GM12874 (cell line): Measurements from ENCODE around the gene LAMA1.

Experiments
- CTCF ChIP-seq: IDR thresholded peaks from 2 replicates; pipeline ENCODE4 v1.5.1; 2011; ENCODE audit warnings: low read depth, mild to moderate bottlenecking, control low read depth, low read length, moderate library complexity; ENCODE audit not compliant: insufficient read depth

LAMA1 gene

GRCh38 chr18:7049951-7050350 lies 67.6 kb downstream of the LAMA1 start:
- no peak for TF ChIP-seq CTCF

GRCh38 chr18:7048081-7048480 lies 69.5 kb downstream of the LAMA1 start:
- no peak for TF ChIP-seq CTCF

- TF ChIP-seq CTCF: no peak
Observed at GRCh38 chr18:7047336-7047735, 70.3 kb downstream of the LAMA1 start.

- peak; percentile 68 for TF ChIP-seq CTCF
Observed at GRCh38 chr18:7038330-7038851, 79.2 kb downstream of the LAMA1 start.

- TF ChIP-seq CTCF: no peak
Observed at GRCh38 chr18:7037470-7037869, 80.1 kb downstream of the LAMA1 start.

GRCh38 chr18:7035807-7036206 lies 81.8 kb downstream of the LAMA1 start:
- TF ChIP-seq CTCF: no peak

- TF ChIP-seq CTCF: no peak
Observed at GRCh38 chr18:7034924-7035323, 82.7 kb downstream of the LAMA1 start.
